ENCODE measurements around the gene ZNF431. TPM values are rescaled to one million over a fixed set of nuclear protein-coding genes. Genes with fewer than 3 reads are reported as not detected.

Gene ZNF431
- total and polyA plus RNA-seq, 9 of the 15 experiments (the other 6 are each of a cell fraction or from before 2014, with no cell fraction given), result 3.3 to 24.8 (median 13.5) TPM

GRCh38 chr19:21134934-21135366, 6.9 kb upstream of the ZNF431 start:
- Histone ChIP-seq H3K9me3 (replicated peaks; ENCODE audit: control insufficient read depth, insufficient read depth, low read depth, low read length) (peaks cover 13% of the 10 kb centered on the region), H3K27me3 (ENCODE audit: control insufficient read depth in 2 of 2, insufficient read depth in 2 of 2, low read length in 2 of 2) (no peaks in the 10 kb centered on the region), H3K4me3 (no peak overlapping the region), H3K36me3 (ENCODE audit: control insufficient read depth, insufficient read depth, low read length) (no peaks in the 10 kb centered on the region), H3K79me2 (ENCODE audit: control insufficient read depth, insufficient read depth, low read length) (no peaks in the 10 kb centered on the region), H3K4me2 (ENCODE audit: insufficient read depth, low read length) (no peak overlapping the region), H3K27ac (ENCODE audit: extremely low read depth, low read depth, low read length) (no peak overlapping the region), H3K9me1 (ENCODE audit: control insufficient read depth, insufficient read depth, low read length) (no peaks in the 10 kb centered on the region), H2AFZ (ENCODE audit: low read depth, low read length) (peak overlapping the region; percentile 42; the same call in 1 of the 2 replicates), H4K20me1 (replicated peaks; ENCODE audit: control insufficient read depth, insufficient read depth, low read length) (no peaks in the 10 kb centered on the region), H3K4me1 (replicated peaks in 1 of 2; ENCODE audit: control insufficient read depth in 2 of 2, insufficient read depth in 2 of 2, low read length in 2 of 2) (no peaks in the 10 kb centered on the region; a peak in 2 of 5 replicates), H3K9ac (ENCODE audit: insufficient read depth in 1 of 2, low read depth in 2 of 2, low read length in 2 of 2) (no peak overlapping the region)
- ChIA-PET POLR2A (no interaction called here), CTCF (ENCODE audit: low intra/inter-chr PET ratio) (no interaction called here)
- ATAC-seq, result peak; percentile 46
- intact Hi-C loops (cut with micrococcal nuclease) (no loop called here), in situ Hi-C loops (cut with MboI) (no loop called here)
- BruUV-seq (replicated peaks), result no TSS peak
- no peak for FAIRE-seq
- WGBS (ENCODE audit: insufficient coverage, low coverage, missing lambda C conversion rate), result 10% methylated on average over 2 of the region's 2 CpGs
- DNase-seq (ENCODE audit: extremely low read depth in 1 of 4, low spot score in 3 of 4), result peak in 1 of 4 experiments; percentile 38
- no peak for TF ChIP-seq NEUROD1 (IDR thresholded peaks at IDR 0.05; ENCODE audit: borderline replicate concordance, low read depth, low read length, partially characterized antibody)
- TF ChIP-seq SREBF2 (CRISPR knock-in tag; IDR thresholded peaks at IDR 0.05), result no peak
- no peak for TF ChIP-seq AFF1 (IDR thresholded peaks at IDR 0.05; ENCODE audit: low read depth in 1 of 2, partially characterized antibody in 2 of 2)
- TF ChIP-seq KDM1A (IDR thresholded peaks at IDR 0.05), result peak; percentile 34 to 64; a peak in 3 of 4 replicates
- TF ChIP-seq CREBBP (IDR thresholded peaks at IDR 0.05; ENCODE audit: low read depth, low read length), result no peak
- TF ChIP-seq CAMTA2 (CRISPR knock-in tag; conservative IDR thresholded peaks at IDR 0.05), result no peak
- peak in 1 of 3 experiments; percentile 30 for TF ChIP-seq YY1 (IDR thresholded peaks at IDR 0.05; ENCODE audit: borderline replicate concordance in 1 of 3, control insufficient read depth in 1 of 3, extremely low read depth in 1 of 3, insufficient read depth in 3 of 3, insufficient read length in 1 of 3, insufficient replicate concordance in 2 of 3, low read depth in 1 of 3, low read length in 2 of 3)
- TF ChIP-seq CBX5 (IDR thresholded peaks at IDR 0.05; ENCODE audit: borderline replicate concordance, low read depth), result no peak; the same call in 1 of the 2 replicates
- no peak for TF ChIP-seq BACH1 (tag; IDR thresholded peaks at IDR 0.05)
- TF ChIP-seq HNRNPUL1 (IDR thresholded peaks at IDR 0.05; ENCODE audit: low read length), result no peak
